Spleen (tissue), 11 donors: Measurements from ENCODE around the gene FUT3. TPM values are rescaled to one million over a fixed set of nuclear protein-coding genes. Genes with fewer than 3 reads are reported as not detected.

Experiments used
- DNase-seq: peaks from one replicate; pipeline ENCODE4 v3.0.0-alpha.2; 2020
- H3K27ac ChIP-seq, 8 donors: fragments of 200-600 bp; sonication (generic) in 7 of 8; 1 replicate in 4 of 8; 2 replicates in 4 of 8; pipeline versions ENCODE4 v1.5.0 to v1.8.0; 2016 to 2021; ENCODE audit warnings: inconsistent platforms in 4 of 8, mild to moderate bottlenecking in 4 of 8, moderate library complexity in 1 of 8
- H3K27me3 ChIP-seq, 7 donors: fragments of 200-600 bp; sonication (generic) in 6 of 7; replicated peaks in 1 of 7; 1 replicate in 4 of 7; 2 replicates in 3 of 7; pipeline versions ENCODE4 v1.5.0 to v1.8.0; 2016 to 2021; ENCODE audit warnings: inconsistent platforms in 3 of 7, mild to moderate bottlenecking in 1 of 7
- H3K36me3 ChIP-seq, 6 donors: fragments of 200-600 bp; sonication (generic) in 5 of 6; 1 replicate in 4 of 6; 2 replicates in 2 of 6; pipeline versions ENCODE4 v1.5.0 to v1.8.0; 2016 to 2021; ENCODE audit warnings: inconsistent platforms in 2 of 6
- H3K4me1 ChIP-seq, 6 donors: fragments of 200-600 bp; sonication (generic) in 5 of 6; 1 replicate in 3 of 6; 2 replicates in 3 of 6; pipeline versions ENCODE4 v1.5.0 to v1.8.0; 2016 to 2021; ENCODE audit warnings: inconsistent platforms in 3 of 6
- H3K4me3 ChIP-seq, 8 donors: fragments of 200-600 bp; sonication (generic) in 7 of 8; 1 replicate in 4 of 8; 2 replicates in 4 of 8; pipeline versions ENCODE4 v1.5.0 to v1.8.0; 2016 to 2021; ENCODE audit warnings: inconsistent platforms in 4 of 8, mild to moderate bottlenecking in 4 of 8, moderate library complexity in 2 of 8
- H3K9me3 ChIP-seq, 8 donors: fragments of 200-600 bp; sonication (generic) in 7 of 8; 1 replicate in 4 of 8; 2 replicates in 4 of 8; pipeline versions ENCODE4 v1.5.0 to v1.8.0; 2016 to 2021; ENCODE audit warnings: inconsistent platforms in 4 of 8
- CTCF ChIP-seq, 11 experiments: fragments of 200-600 bp in 7 of 11; fragments of 450-650 bp in 4 of 11; sonication (generic) in 4 of 11; IDR thresholded peaks in 8 of 11; conservative IDR thresholded peaks in 3 of 11; 1 replicate in 7 of 11; 2 replicates in 4 of 11; pipeline versions ENCODE4 v1.4.0 to v1.8.0; 2016 to 2021; ENCODE audit warnings: antibody characterized with exemption in 11 of 11, inconsistent platforms in 4 of 11, mild to moderate bottlenecking in 1 of 11
- POLR2A ChIP-seq, 3 donors: fragments of 450-650 bp; IDR thresholded peaks; one replicate each; pipeline ENCODE4 v1.5.1; 2017; ENCODE audit warnings: antibody characterized with exemption in 3 of 3, mild to moderate bottlenecking in 1 of 3
- POLR2AphosphoS5 ChIP-seq, 3 donors: sonication (generic); formaldehyde crosslinking; IDR thresholded peaks; one replicate each; pipeline ENCODE4 v1.5.1; 2017; ENCODE audit warnings: antibody characterized with exemption in 3 of 3
- WGBS, 5 donors: extraction: QIAGEN DNeasy Blood & Tissue Kit in 3 of 5; methylation state at CpG; one replicate each; pipeline versions ENCODE4 v1.1.5 to v1.1.7; 2013 to 2018; 5-methylcytosine and 5-hydroxymethylcytosine counted together
- intact Hi-C: fragments of 100-400 bp; cut with DNase I; formaldehyde crosslinking; loops from one replicate; pipeline ENCODE4 v1.15.0; 2023; ENCODE audit warnings: low total_unique reads
- polyA plus RNA-seq, 3 donors: library from polyadenylated mRNA; stranded (reverse); fragments of 200-250 nt; gene quantifications; one replicate each; pipeline ENCODE4 v1.2.1, GENCODE V29; 2013
- total RNA-seq, 7 donors: library from RNA; depleted of rRNA in 3 of 7; stranded (reverse); fragments of >200 nt in 3 of 7; fragmentation: NEBNext Ultra II Directional in 4 of 7; extraction: Animal tissue kit (Norgen Biotek cat#: 25700) in 4 of 7; gene quantifications; one replicate each; pipeline versions ENCODE4 v1.1.0 to v1.2.1, GENCODE V29; 2016 to 2021
- donor health status: healthy with polysubstance abuse.
- donor health status: DM: no; HTN: no; CAD: no; lungs with moderate emphysema.
- donor health status: DM: no; HTN: no; CAD: no.
- donor health status: Bipolar disorder and iron deficiency.
- donor health status: healthy.
- donor health status: DM: no; HTN: no; CAD: no.
- donor health status: DM: yes; HTN: yes; CAD: no.

The FUT3 gene
- total and polyA plus RNA-seq, 10 donors = 0.06 to 0.12 TPM; not detected in 8

GRCh38 chr19:5806905-5807304 lies 44.3 kb downstream of the FUT3 start:
- Histone ChIP-seq H3K27ac (no peak overlapping the region), H3K9me3 (no peaks in the 10 kb centered on the region), H3K4me3 (no peak overlapping the region), H3K27me3 (peaks cover 0 to 42% (median 29%) of the 10 kb centered on the region in 7 donors), H3K36me3 (no peaks in the 10 kb centered on the region), H3K4me1 (peaks cover 6 to 34% (median 26%) of the 10 kb centered on the region in 6 donors)
- WGBS, 5 donors = 93 to 95% (median 94%) methylated on average over 5 of the region's 5 CpGs
- TF ChIP-seq POLR2AphosphoS5 (IDR thresholded peaks at IDR 0.05) = no peak
- no peak for TF ChIP-seq POLR2A (IDR thresholded peaks at IDR 0.05)
- TF ChIP-seq CTCF (IDR thresholded peaks at IDR 0.05 in 8 of 11, conservative IDR thresholded peaks at IDR 0.05 in 3 of 11) = no peak
- intact Hi-C loops = no loop called here
- DNase-seq = no peak

- no peak for TF ChIP-seq POLR2AphosphoS5 (IDR thresholded peaks at IDR 0.05)
- TF ChIP-seq POLR2A (IDR thresholded peaks at IDR 0.05) = no peak
- TF ChIP-seq CTCF (IDR thresholded peaks at IDR 0.05 in 8 of 11, conservative IDR thresholded peaks at IDR 0.05 in 3 of 11) = peak in 4 of 11 experiments; percentile 1 to 22 (median 20)
- Histone ChIP-seq H3K36me3 (no peaks in the 10 kb centered on the region), H3K4me3 (peak overlapping the region in 1 of 8 donors; percentile 62), H3K4me1 (peaks cover 6 to 41% (median 29%) of the 10 kb centered on the region in 6 donors), H3K27ac (peak overlapping the region in 1 of 8 donors; percentile 57), H3K9me3 (no peaks in the 10 kb centered on the region), H3K27me3 (peaks cover 0 to 49% (median 37%) of the 10 kb centered on the region in 7 donors)
- intact Hi-C loops = no loop called here
- 30 to 67% (median 34%) methylated on average over 4 to 6 of the region's 6 CpGs for WGBS, 5 donors
- no peak for DNase-seq
Observed at GRCh38 chr19:5806133-5806489, 45.1 kb downstream of the FUT3 start.

- Histone ChIP-seq H3K4me3 (peak overlapping the region in 3 of 8 donors; percentile 12 to 62 (median 19)), H3K4me1 (peaks cover 6 to 47% (median 29%) of the 10 kb centered on the region in 6 donors), H3K9me3 (no peaks in the 10 kb centered on the region), H3K27ac (peak overlapping the region in 1 of 8 donors; percentile 57), H3K36me3 (no peaks in the 10 kb centered on the region), H3K27me3 (peaks cover 0 to 55% (median 43%) of the 10 kb centered on the region in 7 donors)
- peak; percentile 85 for DNase-seq
- 1 to 6% (median 3%) methylated on average over 6 to 46 of the region's 46 CpGs for WGBS, 5 donors
- intact Hi-C loops = no loop called here
- peak; percentile 6 to 80 (median 49) for TF ChIP-seq POLR2AphosphoS5 (IDR thresholded peaks at IDR 0.05)
- TF ChIP-seq POLR2A (IDR thresholded peaks at IDR 0.05) = no peak
- peak; percentile 20 to 83 (median 57) for TF ChIP-seq CTCF (IDR thresholded peaks at IDR 0.05 in 8 of 11, conservative IDR thresholded peaks at IDR 0.05 in 3 of 11)
Observed at GRCh38 chr19:5805462-5806132, 45.7 kb downstream of the FUT3 start.
